Measurements from ENCODE around the gene MAP3K5. TPM values are rescaled to one million over a fixed set of nuclear protein-coding genes. Genes with fewer than 3 reads are reported as not detected.
"Not testable (repeated sequence)": the region's sequence is repeated elsewhere in the genome, so short reads cannot be mapped to it uniquely, and the experiment has no call there.

MAP3K5 gene
- total RNA-seq, 1 donor from 2014 or later = 34.7 TPM

DNA sequence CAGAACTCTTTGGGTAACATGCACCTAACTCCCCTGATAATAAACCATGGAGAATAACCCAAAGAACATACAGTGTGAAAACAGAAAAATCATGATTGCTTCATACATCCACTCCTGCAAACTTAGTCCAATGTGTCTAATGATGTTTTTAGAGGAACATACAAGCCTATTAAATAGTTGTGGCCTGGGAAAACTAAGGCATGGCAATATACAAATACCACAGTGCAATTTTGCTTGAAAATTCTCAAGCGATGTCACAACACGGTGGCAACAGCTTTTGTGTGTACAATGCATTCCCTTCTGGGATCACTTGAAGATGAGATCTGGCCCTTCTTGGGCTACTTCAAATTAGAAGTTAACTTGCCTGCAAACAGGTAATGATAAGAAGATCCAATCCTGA is 16.7 kb downstream of the MAP3K5 start:
- intact Hi-C loops (cut with DNase I) = no loop called here
- DNase-seq (ENCODE audit: missing footprints) = no peak
- no peak for ATAC-seq

DNA sequence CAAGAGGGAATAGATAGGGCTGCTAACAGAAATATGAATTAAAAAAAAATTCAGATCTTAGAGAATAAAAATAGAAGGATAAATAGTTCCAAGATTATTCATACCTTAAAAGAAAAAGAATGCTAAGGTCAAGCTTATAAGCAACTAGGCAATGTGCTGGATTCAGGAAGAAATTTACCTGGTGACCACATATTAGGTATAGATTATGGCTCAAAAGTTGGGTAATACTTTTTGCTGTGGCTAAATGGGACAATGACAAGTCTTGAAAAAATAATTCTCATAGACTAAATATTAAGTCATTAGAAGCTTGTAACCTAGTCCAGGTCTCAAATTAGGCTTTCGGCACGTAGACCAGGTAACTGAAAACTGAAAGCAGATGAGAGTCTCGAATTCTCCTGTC is 17.2 kb downstream of the MAP3K5 start:
- ATAC-seq (no peak), DNase-seq (ENCODE audit: missing footprints) (no peak)
- intact Hi-C loops (cut with DNase I) = no loop called here

DNA sequence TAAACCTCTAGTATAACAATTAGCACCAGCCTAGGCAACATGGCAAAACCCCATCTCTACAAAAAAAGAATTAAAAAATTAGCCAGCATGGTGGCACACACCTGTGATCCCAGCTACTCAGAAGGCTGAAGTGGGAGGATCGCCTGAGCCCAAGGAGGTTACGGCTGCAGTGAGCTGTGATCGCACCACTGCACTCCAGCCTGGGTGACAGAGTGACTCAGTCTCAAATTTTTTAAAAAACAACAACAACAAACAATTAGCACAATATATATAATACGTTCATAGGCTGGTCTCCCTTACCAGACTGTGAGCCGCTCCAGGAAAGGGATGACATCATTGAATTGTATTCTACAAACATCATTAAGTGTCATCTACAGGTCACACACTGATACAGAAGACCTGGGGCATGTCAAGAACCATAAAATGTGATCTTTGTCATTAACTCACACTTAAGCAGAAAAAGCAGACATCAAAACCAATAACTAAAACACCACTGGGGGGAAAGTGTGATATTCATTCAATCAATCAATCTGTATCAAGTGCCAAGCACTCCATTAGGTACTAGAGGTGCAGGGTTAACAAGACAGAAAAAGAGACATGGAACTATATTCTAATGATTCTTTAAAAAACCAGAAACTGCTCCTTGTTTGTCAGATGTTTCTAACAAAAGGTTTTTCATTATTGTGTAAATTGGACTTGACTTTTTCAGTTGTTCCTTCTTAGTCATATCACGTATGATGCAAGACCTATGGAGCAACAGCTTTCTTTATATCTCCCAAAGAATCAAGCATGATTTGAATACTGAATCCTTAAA is 17.8 kb downstream of the MAP3K5 start:
- DNase-seq (ENCODE audit: missing footprints) = no peak
- intact Hi-C loops (cut with DNase I) = no loop called here
- ATAC-seq = no peak

DNA sequence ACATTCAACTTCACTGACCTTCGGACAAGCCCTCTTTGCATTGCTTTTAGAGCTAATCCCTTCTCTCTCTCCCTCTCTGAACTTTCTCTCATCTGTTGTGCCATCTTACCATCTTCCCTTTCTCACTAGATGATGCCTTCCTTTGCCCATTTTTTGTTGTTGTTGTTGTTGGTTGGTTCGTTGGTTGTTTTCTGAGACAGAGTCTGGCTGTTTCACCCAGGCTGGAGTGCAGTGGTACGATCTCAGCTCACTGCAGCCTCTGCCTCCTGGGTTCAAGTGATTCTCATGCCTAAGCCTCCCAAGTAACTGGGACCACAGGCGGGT is 18.8 kb downstream of the MAP3K5 start:
- ATAC-seq = no peak
- intact Hi-C loops (cut with DNase I) = no loop called here
- DNase-seq (ENCODE audit: missing footprints) = no peak

DNA sequence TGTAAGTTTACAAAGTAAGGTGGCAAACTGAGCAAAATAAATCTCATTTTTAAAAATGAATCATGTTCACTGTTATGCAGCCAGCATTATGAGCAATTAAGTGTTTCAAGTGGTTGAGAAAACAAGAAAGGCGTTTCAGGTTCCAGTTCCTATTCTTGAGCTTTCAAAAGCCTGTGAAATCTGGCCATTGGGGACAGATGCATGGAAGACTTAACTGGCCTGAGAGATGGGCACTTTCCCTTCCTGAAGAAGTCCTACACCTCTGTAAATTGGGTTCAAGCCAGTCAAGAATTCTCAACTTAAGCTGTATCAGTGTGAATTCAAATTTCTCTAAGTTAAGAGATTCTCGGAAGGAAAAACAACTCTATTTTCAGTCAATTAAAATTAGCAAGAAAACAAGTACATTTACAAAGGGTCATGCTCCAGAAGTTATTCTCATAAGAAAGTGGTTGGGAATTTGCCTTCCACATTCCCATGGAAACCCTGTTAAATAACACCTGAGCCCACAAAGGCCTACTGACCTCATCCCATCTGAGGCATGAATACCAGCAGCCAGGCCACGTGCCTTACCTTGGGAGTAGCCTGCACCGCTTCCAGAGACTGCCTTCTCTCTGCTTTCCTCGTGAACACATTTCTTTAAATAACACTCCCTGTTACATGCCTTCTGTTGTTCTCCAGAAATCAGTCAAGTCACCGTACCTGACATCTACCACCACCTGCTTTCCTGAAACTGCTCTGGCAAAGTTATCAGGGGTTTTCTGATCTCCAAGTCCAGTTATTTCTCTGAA is 19.4 kb downstream of the MAP3K5 start:
- DNase-seq (ENCODE audit: missing footprints) (no peak), ATAC-seq (peak; percentile 60)
- intact Hi-C loops (cut with DNase I) = no loop called here

DNA sequence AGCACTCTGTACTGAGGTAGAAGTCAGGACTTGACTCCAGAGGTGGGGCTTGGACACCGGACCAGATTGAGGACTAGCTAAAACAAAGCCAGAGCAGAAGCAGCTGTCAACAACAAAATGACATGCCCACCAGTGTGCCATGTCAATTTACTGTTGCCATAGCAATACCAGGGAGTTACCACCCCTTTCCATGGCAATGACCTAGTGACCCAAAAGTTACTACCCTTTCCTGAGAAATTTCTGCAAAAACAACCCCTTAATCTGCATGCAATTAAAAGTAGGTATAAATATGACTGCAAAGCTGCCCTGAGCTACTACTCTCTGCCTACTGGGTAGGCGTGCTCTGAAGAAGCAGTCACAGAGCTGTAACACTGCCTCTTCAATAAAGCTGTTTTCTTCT is 21.0 kb downstream of the MAP3K5 start:
- no peak for ATAC-seq
- intact Hi-C loops (cut with DNase I) = no loop called here
- DNase-seq (ENCODE audit: missing footprints) = no peak

DNA sequence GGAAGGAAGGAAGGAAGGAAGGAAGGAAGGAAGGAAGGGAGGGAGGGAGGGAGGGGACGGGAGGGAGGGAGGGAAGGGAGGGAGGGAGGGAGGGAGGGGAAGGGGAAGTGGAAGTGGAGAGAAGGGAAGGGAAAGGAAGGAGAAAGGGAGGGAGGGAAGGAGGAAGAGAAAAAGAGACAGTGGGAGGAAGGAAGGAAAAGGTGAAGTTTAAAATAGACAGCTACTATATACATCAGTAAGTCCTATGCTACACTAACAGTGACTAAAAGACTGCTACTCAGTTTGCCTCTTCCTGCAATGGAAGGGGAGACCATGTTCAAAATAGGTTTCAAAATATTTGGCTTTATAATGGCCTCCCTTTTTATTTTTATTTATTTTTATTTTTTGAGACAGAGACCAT is 22.5 kb downstream of the MAP3K5 start:
- intact Hi-C loops (cut with DNase I) = no loop called here
- DNase-seq (ENCODE audit: missing footprints) (no peak), ATAC-seq (no peak)

DNA sequence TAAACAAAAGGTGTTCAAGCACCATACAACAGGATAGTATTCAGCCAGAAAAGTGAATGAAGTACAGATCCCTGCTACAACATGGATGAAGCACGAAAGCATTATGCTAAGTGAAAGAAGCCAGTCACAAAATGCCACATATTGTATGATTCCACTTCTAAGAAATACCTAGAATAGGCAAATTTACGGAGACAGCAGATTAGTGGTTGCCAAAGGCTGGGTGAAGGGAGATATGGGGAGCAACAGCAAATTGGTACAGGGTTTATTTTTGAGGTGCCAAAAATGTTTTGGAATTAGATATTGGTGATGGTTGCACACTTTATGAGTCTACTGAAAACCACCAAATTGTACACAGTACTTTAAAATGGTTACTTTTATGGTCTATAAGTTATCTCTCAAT is 23.2 kb downstream of the MAP3K5 start:
- intact Hi-C loops (cut with DNase I) = no loop called here
- ATAC-seq = no peak
- DNase-seq (ENCODE audit: missing footprints) = no peak

DNA sequence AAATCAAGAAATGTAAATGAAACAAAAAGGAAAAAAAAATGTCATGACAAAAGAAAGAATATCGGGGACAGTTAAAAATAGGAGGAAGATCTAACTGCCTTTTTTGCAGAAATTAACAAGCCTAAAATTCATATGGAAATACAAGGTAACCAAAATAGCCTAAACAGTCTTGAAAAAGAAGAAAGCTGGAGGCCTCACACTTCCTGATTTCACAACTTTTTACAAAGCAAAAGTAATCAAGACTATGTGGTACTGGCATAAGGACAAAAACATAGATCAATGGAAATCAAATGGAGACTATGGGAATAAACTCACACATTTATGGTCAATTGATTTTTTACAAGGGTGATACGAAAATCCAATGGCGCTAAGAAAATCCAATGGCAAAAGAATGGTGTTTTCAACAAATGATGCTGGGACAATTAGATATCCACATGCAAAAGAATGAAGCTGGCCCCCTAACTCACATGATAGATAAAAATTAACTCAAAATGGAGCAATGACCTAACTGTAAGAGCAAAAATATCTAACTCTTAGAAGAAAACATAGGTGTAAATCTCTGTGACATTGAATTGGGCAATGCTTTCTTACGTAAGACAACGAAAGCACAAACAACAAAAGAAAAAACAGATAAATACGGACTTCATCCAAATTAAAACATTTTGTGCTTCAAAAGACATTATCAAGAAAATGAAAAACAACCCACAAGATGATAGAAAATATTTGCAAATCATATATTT is 24.5 kb downstream of the MAP3K5 start:
- intact Hi-C loops (cut with DNase I) = no loop called here
- no peak for ATAC-seq
- no peak for DNase-seq (ENCODE audit: missing footprints)

DNA sequence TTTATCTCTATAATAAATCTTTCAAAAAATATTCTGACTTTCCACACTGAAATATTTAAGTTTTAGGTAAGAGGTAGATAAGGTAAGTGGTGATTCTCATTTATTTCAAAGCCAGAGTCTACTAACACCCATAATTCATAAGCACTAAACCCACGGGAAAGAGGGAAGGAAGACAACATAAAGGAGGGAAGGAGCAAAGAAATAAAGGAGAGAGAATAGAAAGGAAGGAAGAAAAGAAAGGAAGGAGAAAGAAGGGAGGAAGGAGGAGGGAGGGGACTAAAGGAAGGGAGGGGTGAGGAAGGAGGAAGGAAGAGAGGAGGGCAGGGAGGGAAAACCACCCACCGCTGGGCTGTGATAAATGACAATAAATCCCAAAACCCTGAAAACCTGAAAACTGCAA is 25.2 kb downstream of the MAP3K5 start:
- intact Hi-C loops (cut with DNase I) = no loop called here

DNA sequence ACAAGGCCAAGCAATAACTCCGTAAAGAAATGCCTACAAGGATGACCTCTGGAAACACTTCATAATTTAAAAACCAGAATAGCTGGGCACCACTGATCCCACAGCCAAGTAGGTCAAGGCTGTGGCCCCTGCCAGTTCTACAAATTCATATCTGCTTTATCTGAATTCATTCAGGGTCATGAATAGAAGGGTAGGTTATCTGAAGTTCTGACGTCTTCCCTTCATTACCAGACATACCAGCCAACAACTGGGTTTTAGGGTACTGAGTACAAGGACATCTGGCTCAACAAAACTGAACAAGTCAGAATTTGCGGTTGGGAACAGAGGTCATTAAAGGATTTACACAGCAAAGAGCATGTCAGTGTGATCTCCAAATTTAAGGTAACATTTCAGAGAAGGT is 26.0 kb downstream of the MAP3K5 start:
- intact Hi-C loops (cut with DNase I) = no loop called here
- ATAC-seq = peak; percentile 20
- no peak for DNase-seq (ENCODE audit: missing footprints)

More for the DNA sequence above, 25.2 kb downstream of the MAP3K5 start:
- no peak for ATAC-seq
- DNase-seq (ENCODE audit: missing footprints) = no peak

DNA sequence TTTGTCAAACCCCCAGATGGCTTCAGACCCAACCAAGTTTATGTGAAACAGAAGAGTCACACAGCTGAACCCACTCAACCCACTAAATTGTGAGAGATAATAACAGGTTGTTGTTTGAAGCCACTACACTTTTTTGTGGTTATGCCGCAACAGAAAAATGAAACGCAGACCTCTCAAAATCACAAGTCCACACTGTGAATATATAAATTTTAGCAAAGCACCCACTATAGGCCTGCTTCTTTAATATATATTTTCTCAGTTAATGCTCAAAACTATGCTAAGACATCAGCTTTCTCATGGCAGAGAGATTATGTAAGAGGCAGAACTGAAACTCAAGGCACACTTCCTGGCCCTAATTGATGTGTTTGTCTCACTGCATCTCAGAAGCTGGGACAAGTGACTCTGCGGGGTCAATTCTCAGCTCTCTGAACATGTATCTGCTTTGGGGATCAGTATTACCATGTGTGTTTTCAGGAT is 27.7 kb downstream of the MAP3K5 start:
- ATAC-seq (no peak), DNase-seq (ENCODE audit: missing footprints) (no peak)
- intact Hi-C loops (cut with DNase I) = no loop called here

DNA sequence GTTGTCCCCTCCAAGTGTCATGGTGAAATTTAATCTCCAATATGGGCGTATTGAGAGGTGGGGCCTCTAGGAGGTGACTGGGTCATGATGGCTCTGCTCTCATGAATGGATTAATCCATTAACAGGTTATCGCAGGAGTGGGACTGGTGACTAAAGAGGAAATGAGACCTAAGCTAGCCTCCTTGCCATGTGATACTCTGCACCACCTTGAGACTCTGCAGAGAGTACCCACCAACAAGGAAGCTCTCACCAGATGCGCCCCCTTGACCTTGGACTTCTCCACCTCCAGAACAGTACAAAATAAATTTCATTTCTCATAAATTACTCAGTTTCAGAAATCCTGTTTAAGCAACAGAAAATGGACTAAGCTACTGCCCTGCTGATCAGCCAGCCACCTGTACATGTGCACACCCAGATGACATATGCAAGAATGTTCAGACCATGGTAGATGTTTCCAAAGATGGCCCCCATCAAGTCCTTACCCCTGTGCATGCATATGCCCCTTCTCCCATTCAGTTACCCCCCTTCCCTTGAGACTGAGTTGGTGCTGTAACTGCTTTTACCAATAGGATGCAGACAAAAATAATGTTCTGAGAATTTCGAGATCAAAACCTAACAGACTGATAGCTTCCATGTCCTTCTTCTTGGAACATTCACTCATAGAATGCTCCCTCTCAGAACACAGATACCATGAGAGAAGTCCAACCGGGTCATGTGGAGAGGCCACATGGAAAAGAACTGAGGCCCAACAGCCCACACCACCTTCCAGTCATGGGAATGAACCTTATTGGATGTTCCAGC is 28.4 kb downstream of the MAP3K5 start:
- intact Hi-C loops (cut with DNase I) = no loop called here

DNA sequence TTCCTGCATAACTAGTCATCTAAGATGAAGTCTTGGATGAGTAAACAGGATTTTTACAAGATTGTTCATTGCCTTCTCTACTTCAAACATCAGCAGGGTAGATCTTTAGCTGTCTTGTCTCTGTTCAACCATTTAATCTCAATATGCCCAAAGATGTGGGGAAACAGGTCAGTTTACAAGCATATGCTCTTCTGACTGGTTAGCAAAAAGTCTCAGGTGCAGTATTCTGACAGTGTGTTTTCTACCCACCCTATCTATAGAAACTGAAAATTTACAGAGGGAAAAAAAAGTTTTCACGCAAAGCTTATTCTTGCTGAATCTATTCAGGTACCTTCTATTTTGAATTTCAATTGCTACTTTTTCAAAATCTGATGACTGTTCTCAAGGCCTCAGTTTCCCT is 29.0 kb downstream of the MAP3K5 start:
- ATAC-seq (no peak), DNase-seq (ENCODE audit: missing footprints) (no peak)
- intact Hi-C loops (cut with DNase I) = no loop called here

More for the DNA sequence above, 28.4 kb downstream of the MAP3K5 start:
- ATAC-seq (no peak), DNase-seq (ENCODE audit: missing footprints) (no peak)

DNA sequence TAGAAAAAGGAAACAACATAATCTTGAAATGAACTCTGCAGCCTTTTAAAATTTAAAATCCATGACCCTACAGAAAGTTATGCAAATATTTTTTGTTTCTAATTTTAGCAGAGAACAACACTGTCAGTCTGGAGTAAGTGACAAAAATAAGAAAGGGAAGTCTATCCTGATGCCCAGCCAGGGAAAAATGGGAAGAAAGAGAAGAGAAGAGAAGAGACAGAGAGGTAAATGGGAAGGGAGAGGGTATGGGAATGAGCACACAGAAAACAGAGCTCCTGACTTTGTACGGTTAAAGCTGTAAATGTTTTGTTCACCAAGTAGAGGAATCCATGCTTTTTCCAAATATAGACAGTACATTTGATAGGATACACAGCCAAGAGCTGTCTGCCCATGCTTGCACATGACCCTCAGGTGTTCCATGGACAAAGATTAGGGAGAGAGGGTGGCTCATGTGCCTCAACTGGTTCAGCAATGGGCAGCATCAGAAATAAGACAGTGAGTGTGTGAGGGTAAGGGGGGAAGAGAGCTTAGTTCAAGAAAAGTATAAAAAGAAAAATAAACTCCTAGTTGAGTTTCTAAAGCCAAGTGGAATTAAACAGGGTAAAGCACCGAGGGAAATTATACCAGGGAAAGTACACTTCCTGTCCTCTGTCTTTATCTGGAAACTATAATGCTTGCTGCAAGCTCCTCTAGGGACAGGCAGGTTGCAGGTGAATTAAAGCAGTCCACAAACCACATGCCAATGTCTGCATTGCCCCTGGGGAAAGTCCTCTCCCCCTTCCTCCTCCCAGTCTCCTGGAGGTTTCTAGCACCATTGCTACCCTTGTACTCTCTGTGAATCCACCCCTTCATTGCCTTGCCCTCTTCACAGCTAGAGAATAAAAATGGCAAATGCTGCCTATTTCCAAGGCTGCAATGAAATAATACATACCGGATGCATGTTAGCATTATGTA is 30.0 kb downstream of the MAP3K5 start:
- ATAC-seq = peak; percentile 68
- DNase-seq (ENCODE audit: missing footprints) = no peak
- intact Hi-C loops (cut with DNase I) = no loop called here

DNA sequence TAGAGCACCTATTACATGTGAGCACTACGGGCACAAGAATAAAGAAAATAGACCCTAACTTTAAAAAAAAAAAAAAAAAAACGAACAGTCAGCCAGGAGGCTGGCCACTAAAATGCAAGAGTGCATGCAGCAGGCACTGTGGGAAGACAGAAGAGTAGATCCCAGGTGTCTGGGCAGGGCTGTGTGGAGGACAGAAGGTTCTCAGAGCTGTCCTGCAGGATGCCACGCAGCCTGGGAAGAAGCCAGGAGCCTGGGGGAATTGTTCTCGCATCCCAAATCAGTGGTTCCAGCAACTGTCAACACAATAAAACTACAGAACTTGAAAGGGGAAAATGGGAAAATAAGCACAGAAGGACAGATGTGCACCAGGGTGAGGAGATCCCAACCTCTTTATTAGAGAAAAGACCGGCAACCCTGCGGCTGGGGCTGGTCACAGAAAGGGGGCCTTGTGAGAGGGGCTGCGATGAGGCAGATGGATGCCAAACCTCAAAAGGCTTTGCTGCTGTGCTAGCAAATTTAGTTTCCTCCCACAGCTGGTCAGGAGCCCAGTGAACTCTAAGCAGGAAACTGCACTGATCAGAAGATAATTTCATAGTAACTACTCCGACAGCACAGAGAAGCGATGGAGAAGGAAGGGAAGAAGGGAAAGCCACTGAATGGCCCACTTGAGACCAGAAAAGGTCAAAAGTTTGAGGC is 30.9 kb downstream of the MAP3K5 start:
- intact Hi-C loops (cut with DNase I) = no loop called here
- peak; percentile 75 for ATAC-seq
- no peak for DNase-seq (ENCODE audit: missing footprints)

DNA sequence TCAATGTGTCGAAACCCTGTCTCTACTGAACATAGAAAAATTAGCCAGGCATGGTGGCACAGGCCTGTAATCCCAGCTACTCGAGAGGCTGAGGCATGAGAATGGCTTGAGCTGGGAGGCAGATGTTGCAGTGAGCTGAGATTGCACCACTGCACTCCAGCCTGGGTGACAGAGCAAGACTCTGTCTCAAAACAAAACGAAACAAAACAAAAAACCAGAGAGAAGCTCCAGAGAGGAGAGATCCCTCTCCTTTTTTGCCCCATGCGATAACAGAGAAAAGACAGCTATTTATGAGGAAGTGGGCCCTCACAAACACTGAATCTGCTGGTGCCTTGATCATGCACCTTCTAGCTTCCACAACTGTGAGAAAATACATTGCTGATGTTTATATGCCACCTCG is 31.5 kb downstream of the MAP3K5 start:
- DNase-seq (ENCODE audit: missing footprints); intact Hi-C loops (cut with DNase I); ATAC-seq: not testable (repeated sequence)

All from Right ventricle myocardium inferior (tissue), 1 donor.